Hematopoietic multipotent progenitor cell (in vitro differentiated cells): ENCODE data around the gene FOXO1. TPM values are rescaled to one million over a fixed set of nuclear protein-coding genes. Genes with fewer than 3 reads are reported as not detected.

Source experiments
- DNase-seq, 3 donors: peaks; one replicate each; pipeline ENCODE4 v3.0.0-alpha.2; 2011 to 2015; ENCODE audit warnings: low read depth in 2 of 3, low spot score in 2 of 3
- total RNA-seq: library from RNA; depleted of rRNA; stranded (reverse); fragments of >200 nt; gene quantifications from one replicate; pipeline ENCODE4 v1.2.3, GENCODE V29; 2012

The FOXO1 gene
- total RNA-seq, 1 donor: 21.8 TPM

GRCh38 chr13:40666933-40667621 is 636 bp upstream of the FOXO1 start:
- DNase-seq: peak in 2 of 3 donors; percentile 63 to 80

- peak in 2 of 3 donors; percentile 32 to 39 for DNase-seq
These were observed 1.1 kb downstream of the FOXO1 start for GRCh38 chr13:40665126-40666044.

GRCh38 chr13:40664350-40665125 is 1.9 kb downstream of the FOXO1 start:
- DNase-seq: peak; percentile 42 to 49 (median 47)

GRCh38 chr13:40664100-40664349 is 2.4 kb downstream of the FOXO1 start:
- peak in 2 of 3 donors; percentile 50 to 65 for DNase-seq

GRCh38 chr13:40662866-40663265 is 3.6 kb downstream of the FOXO1 start:
- no peak for DNase-seq

GRCh38 chr13:40661875-40662665 is 4.4 kb downstream of the FOXO1 start:
- DNase-seq: no peak

GRCh38 chr13:40660692-40661091 is 5.7 kb downstream of the FOXO1 start:
- DNase-seq: no peak

- no peak for DNase-seq
These were observed 6.2 kb downstream of the FOXO1 start for GRCh38 chr13:40660141-40660664.

- DNase-seq: no peak
These were observed 8.5 kb downstream of the FOXO1 start for GRCh38 chr13:40657951-40658350.

GRCh38 chr13:40657307-40657706 is 9.1 kb downstream of the FOXO1 start:
- DNase-seq: no peak

GRCh38 chr13:40656358-40656757 is 10.1 kb downstream of the FOXO1 start:
- no peak for DNase-seq

GRCh38 chr13:40653527-40654318 is 12.7 kb downstream of the FOXO1 start:
- DNase-seq: peak in 2 of 3 donors; percentile 37 to 45

GRCh38 chr13:40652588-40652940 is 13.9 kb downstream of the FOXO1 start:
- DNase-seq: peak in 1 of 3 donors; percentile 23

GRCh38 chr13:40651866-40652587 is 14.4 kb downstream of the FOXO1 start:
- DNase-seq: no peak

GRCh38 chr13:40648841-40649240 is 17.6 kb downstream of the FOXO1 start:
- DNase-seq: no peak

GRCh38 chr13:40648040-40648439 is 18.4 kb downstream of the FOXO1 start:
- DNase-seq: peak in 1 of 3 donors; percentile 47

GRCh38 chr13:40644838-40645604 is 21.4 kb downstream of the FOXO1 start:
- DNase-seq: no peak

- peak in 2 of 3 donors; percentile 31 to 72 for DNase-seq
These were observed 25.5 kb downstream of the FOXO1 start for GRCh38 chr13:40640845-40641458.
